ENCODE data around the gene DUSP22.
"Not testable (repeated sequence)": the region's sequence is repeated elsewhere in the genome, so short reads cannot be mapped to it uniquely, and the experiment has no call there.

The DUSP22 gene

DNA sequence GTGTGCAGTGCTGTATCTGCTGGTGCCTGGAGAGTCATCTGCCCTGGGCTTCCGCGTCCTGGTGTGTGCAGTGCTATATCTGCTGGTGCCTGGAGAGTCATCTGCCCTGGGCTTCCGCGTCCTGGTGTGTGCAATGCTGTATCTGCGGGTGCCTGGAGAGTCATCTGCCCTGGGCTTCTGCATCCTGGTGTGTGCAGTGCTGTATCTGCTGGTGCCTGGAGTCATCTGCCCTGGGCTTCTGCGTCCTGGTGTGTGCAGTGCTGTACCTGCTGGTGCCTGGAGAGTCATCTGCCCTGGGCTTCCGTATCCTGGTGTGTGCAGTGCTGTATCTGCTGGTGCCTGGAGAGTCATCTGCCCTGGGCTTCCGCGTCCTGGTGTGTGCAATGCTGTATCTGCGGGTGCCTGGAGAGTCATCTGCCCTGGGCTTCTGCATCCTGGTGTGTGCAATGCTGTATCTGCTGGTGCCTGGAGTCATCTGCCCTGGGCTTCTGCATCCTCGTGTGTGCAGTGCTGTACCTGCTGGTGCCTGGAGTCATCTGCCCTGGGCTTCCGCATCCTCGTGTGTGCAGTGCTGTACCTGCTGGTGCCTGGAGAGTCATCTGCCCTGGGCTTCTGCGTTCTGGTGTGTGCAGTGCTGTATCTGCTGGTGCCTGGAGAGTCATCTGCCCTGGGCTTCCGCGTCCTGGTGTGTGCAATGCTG is 33.0 kb downstream of the DUSP22 start:
- not testable (repeated sequence) for DNase-seq

DNA sequence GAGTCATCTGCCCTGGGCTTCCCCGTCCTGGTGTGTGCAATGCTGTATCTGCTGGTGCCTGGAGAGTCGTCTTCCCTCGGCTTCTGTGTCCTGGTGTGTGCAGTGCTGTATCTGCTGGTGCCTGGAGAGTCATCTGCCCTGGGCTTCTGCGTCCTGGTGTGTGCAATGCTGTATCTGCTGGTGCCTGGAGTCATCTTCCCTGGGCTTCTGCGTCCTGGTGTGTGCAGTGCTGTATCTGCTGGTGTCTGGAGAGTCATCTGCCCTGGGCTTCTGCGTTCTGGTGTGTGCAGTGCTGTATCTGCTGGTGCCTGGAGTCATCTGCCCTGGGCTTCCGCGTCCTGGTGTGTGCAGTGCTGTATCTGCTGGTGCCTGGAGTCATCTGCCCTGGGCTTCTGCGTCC is 33.8 kb downstream of the DUSP22 start:
- not testable (repeated sequence) for DNase-seq

DNA sequence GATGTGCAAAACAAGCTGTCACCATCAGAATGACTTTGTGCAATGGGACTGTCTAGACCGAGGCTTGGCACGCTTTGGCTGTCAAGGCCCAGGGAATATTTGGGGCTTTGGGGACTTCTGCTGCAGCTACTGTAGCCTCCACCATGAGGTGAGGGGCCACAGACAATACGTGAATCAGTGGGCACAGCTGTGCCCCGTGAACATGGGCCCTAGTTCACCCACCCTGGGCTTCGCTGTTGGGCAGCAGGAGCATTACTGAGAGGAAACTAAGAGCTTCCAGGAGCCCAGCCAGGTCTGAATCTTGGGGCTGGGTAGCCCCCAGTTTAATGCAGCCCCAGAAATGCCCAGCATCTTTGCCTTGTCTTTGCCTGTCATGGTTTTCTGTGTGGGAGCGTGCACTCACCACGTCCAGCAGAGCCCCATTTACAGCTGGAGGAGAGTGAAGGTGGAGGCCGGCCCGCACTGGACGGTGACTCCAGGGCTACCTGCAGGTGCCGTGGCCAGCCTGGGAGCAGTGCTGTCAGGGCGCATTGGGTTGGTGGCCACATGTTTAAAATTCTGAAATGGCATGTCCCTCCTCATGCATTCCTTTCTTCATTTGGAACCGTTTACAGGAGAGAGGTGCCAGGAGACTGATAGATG is 34.7 kb downstream of the DUSP22 start:
- no peak for DNase-seq

DNA sequence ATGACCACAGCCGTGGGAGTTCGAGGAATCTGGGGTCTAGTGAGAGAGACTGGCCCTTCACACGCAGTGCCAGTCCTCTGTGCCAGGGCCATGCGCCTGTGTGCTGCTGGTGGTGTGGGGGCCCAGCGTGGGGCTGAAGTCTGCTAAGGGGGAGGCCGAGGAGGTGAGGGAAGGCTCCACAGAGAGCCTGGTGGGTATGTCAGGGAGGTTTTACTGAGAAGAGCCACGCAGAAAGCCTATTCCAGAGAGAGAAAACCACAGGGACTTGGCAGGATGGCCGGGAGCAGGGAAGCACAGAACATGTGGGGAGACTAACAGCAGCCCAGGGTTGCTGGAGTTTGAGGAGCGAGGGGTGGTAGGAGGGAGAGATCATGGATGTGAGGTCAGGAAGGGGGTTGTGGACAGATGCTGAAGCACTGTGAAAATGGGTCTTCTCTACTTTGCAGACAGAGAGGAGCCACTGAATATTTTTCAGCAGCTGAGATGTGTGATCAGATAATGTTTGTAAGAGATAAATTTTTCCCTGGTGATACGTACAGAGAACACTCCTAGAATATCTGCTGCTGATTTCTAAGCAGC is 35.3 kb downstream of the DUSP22 start:
- no peak for DNase-seq

GRCh38 chr6:328136-328670 is 35.9 kb downstream of the DUSP22 start:
- no peak for DNase-seq

DNA sequence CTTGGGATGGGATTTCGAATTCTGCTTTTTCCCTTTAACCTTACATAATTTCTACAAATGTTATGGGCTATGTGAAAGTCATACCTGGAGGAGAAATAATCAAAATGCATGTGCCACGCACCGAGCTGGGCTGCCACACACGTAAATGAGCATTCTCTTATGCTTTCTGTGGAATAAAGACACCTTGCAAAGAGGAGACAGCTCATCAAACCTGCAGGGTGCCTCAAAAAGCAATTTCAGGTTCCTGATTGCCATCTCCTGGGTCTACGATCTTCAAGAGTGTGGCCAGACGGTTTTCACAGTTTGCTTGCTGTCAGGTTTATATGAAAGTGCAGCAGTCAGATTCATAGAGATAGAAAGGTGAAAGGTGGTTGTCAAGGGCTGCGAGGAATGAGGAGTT is 36.6 kb downstream of the DUSP22 start:
- DNase-seq, result no peak

DNA sequence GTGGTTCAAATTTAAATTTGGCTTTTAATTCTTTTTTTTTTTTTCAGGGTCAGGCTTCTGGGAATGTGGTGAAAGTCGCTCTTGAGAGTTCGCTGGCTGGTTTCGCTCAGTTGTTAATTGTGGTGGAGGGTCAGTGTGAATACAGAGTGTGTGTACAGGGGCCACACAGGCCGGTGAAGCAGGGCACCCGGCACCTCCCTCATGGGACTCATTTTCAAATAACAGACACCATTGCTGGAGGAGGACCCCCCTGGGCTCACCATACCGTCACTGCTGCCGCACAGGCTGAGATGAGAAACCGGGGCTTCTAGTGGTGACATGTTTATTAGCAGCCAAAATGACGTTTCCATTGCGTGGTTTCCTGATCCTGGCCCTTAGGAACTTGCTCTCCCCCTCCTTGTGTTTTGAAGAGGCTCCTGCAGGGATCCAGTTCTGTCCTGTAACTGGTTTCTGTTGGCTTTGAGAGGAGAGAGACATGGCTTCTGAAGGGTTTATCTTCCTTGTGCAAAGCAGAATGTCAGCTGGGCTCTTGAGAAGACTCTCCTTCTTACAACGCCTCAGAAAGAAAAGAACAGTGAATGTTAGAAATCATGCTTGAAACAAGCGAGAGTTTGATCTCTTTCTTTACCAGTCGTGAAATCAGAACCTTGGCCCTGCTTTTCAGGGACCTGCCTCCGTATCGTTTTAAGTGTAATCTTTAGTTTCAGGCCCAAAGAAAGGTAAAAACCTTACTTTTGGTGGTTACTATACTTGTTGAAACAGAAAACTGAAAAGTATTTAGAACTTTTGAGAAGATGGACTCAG is 37.8 kb downstream of the DUSP22 start:
- no peak for DNase-seq

DNA sequence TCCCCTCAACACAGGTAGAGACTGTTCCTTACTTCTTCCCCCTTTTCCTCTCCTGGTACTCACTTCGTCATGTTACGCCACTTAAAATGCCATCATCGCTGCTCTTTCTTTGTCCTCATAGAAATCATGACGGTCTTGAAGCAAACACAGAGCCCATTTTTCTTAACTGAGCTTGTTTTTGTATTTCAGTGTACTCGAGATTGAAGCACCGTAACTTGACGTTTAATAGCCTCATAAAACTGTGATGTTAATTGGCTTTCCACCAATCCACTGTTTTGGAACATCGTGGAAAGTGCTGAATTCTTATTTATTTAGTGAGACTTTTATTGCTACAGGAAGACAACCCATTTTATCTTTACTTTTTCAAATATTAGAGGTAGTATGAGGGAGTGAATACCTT is 38.7 kb downstream of the DUSP22 start:
- no peak for DNase-seq

DNA sequence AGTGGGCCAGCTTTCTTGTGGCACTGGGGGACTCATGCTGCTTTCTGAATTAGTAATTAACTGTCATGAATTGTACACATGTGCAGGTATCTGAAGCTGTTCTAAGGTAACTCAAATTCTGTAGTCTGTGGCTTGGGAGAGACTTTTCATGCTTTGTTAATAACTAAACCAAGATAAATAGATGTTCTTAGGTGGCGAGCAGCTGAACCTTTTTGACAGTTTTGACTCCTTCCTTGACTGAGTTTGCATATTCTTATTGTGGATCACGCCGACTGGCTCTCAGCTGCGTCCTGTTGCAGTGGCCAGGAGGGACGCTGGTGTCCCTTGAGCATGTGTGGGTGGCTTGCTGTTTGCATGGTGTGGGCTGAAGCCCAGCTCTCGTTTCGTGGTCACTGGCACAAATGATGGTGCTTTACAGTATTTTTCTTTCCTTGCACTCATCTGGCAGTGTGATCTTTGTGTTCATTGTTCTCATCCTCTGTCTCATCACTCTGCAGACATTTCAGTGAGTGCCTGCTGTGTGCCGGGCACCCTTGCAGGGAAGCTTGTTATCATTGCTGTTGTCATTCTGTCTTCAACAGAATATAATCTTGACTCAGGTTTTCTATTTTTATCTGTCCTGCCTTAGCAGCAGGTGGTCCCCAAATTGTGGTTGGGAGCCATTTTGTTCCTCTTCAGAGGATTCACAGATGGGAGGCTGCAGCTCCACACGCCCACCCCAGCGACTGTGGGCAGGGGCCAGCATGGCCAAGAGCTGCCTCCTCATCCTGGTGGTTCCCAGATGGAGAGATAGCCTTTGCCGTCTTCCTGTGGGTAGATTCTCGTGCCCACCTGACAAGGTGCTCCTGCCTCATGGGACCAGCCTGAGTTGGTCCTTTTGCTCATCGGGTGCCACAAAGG is 39.6 kb downstream of the DUSP22 start:
- no peak for DNase-seq

DNA sequence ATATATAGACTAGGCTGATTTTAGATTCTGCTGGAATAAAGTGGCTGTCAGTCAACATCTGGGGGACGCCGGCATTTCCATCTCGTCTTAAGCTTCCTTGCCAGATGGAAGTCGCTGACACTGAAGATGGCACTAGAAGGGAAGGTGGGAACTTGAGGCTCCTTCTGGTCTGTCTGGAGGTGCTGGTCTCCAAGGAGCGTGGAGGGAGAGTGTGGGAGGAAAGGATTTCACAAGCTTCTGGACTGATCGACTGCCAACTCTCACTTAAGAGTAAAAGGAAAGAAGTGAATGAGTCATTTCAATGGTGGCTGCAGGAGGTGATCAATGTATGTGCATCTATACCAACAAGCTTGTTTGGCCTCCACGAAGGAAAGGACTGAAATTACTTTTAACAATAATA is 40.4 kb downstream of the DUSP22 start:
- DNase-seq, result no peak

GRCh38 chr6:333379-334002 is 41.2 kb downstream of the DUSP22 start:
- DNase-seq, result no peak

- DNase-seq, result no peak
These were observed 42.5 kb downstream of the DUSP22 start for GRCh38 chr6:334536-335510.

- DNase-seq, result no peak
These were observed 43.3 kb downstream of the DUSP22 start for GRCh38 chr6:335572-335971.

DNA sequence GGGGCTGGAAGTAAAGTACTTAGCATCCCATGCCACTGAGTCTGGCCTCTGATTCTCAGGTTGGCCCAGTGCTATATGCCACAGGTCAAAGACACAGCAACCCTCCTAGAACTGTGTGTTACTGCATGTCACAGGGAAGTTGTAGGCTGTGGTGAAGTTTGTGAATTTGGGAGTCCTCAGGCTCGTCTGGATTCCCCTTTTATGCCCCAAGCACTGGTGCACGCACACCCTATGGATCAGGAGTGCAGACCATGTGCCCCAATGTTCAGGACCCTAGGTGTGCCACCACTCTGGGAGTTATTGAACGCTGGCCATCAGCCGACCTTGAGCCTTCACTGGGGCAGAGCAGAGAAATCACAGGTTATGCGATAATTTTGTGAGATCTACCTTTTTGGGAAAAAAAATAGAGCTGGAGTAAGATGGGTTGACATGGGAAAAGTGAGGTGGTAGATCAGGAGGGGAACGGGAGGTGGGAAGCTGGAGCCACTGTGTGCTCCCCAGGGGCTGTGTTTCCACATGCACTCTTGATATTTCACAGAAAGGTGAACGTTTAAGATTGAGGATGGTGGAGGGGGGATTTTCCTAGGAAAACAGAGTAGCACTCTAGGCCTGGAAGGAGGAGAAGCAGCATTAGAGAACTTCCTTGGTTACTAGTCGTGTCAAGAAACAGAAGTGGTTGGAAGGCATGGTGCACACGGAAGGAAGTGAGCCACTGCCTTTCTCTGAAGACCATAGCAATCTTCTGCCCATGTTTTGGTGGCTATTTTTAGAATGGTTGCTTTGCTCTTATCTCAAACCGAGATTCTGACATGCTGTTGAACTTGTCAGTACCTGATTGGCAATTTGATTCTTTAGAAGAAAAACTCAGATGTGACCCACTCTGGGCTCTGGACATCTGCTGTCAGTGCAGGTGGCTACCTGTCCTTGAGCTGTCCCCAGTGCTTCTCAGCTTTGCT is 44.1 kb downstream of the DUSP22 start:
- DNase-seq, result no peak

DNA sequence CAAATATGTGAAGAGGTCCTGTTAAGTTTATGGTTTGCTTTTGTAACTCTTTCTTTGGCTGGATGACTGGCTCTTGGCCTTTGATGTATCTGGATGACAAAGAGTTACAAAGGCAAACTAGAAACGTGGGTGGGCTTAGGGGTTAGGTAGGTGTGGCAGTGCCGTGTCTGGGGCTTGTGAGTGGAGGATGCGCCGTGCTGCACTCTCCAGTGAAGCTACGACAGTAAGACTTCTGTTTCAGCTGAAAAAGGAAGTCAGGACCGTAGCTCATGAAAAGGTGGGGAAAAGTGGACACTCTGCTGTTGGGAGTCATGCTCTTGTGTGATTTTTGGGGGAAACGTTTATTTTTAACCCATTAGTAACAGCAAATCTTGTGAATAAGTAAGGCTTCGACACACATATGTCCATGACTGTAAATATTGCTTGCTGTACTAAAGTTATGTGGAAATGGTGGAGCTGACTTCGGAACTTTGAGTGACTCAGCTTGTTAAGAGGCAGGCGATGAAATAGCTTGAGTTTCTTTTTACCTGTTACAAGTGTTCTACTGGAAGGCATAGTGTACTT is 45.6 kb downstream of the DUSP22 start:
- DNase-seq, result no peak

DNA sequence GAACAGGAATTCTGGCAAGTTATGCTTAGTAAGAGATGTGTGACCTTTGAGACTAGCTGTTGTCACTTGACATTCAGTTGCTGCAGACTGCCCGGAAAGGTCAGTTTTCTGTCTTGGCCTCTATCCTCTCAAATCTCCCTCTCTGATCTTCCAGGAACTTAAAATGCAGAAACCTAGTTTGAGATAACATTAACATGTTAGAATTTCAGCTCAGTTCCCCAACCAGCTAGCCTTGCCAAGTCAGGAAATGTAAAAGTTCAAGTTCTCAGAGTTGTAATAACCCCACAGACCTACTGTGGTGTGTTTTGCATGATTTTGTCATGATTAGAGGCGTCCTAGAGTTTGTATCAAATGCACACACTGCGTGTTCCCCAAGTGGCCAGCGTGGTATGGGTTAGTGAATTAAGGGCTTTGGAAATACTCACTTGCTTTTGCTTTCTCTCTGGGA is 46.6 kb downstream of the DUSP22 start:
- no peak for DNase-seq

GRCh38 chr6:339480-339879 is 47.2 kb downstream of the DUSP22 start:
- no peak for DNase-seq

GRCh38 chr6:340186-340955 is 48.1 kb downstream of the DUSP22 start:
- no peak for DNase-seq

Data from NCI-H1105 (cell line).